GM12878 (cell line): ENCODE results near the gene BLOC1S4.

Experiments used
- CTCF ChIP-seq, 3 experiments: IDR thresholded peaks in 2 of 3; conservative IDR thresholded peaks in 1 of 3; 2 replicates each; pipeline ENCODE4 v1.5.1; 2011; ENCODE audit warnings: low read depth in 3 of 3, low read length in 3 of 3, mild to moderate bottlenecking in 3 of 3, control low read depth in 2 of 3, moderate library complexity in 2 of 3, inconsistent platforms in 1 of 3, mixed read lengths in 1 of 3; ENCODE audit not compliant: control insufficient read depth in 2 of 3, insufficient read depth in 1 of 3; ENCODE audit errors: extremely low read depth in 1 of 3
- EP300 ChIP-seq, 2 experiments: fragments of 150-350 bp in 1 of 2; IDR thresholded peaks; 2 replicates each; pipeline ENCODE4 v1.6.1; 2011 to 2012; ENCODE audit warnings: low read depth in 2 of 2, low read length in 2 of 2, borderline replicate concordance in 1 of 2, improper control_type of control experiment in 1 of 2, inconsistent platforms in 1 of 2; ENCODE audit not compliant: control insufficient read depth in 1 of 2
- LARP7 ChIP-seq: fragments of 450-650 bp; IDR thresholded peaks from 2 replicates; pipeline ENCODE4 v1.6.1; 2017; ENCODE audit warnings: mild to moderate bottlenecking
- MEF2A ChIP-seq: IDR thresholded peaks from 2 replicates; pipeline ENCODE4 v1.6.1; 2011; ENCODE audit warnings: low read depth, mild to moderate bottlenecking, low read length, moderate library complexity; ENCODE audit not compliant: insufficient read depth
- PAX5 ChIP-seq: IDR thresholded peaks from 2 replicates; pipeline ENCODE4 v1.6.1; 2011; ENCODE audit warnings: low read depth, low read length, borderline replicate concordance
- POLR2A ChIP-seq: IDR thresholded peaks from 2 replicates; pipeline ENCODE4 v1.6.1; 2011; ENCODE audit warnings: low read depth, mild to moderate bottlenecking, low read length
- POLR2AphosphoS5 ChIP-seq: IDR thresholded peaks from 2 replicates; pipeline ENCODE4 v1.6.1; 2011; ENCODE audit warnings: mild to moderate bottlenecking, low read length, inconsistent platforms
- SIN3A ChIP-seq: IDR thresholded peaks from 2 replicates; pipeline ENCODE4 v1.6.1; 2012; ENCODE audit warnings: low read depth, low read length, improper control_type of control experiment
- ZBED1 ChIP-seq: IDR thresholded peaks from 2 replicates; pipeline ENCODE4 v1.6.1; 2016; ENCODE audit warnings: borderline replicate concordance
- TF ChIP-seq, protein P1 (sequence below): IDR thresholded peaks from 2 replicates; pipeline ENCODE4 v1.6.1; 2012; ENCODE audit warnings: low read depth, low read length, improper control_type of control experiment
- TF ChIP-seq, protein P2 (sequence below): IDR thresholded peaks from 2 replicates; pipeline ENCODE4 v1.6.1; 2011; ENCODE audit warnings: low read depth, low read length, improper control_type of control experiment, borderline replicate concordance

DNA sequence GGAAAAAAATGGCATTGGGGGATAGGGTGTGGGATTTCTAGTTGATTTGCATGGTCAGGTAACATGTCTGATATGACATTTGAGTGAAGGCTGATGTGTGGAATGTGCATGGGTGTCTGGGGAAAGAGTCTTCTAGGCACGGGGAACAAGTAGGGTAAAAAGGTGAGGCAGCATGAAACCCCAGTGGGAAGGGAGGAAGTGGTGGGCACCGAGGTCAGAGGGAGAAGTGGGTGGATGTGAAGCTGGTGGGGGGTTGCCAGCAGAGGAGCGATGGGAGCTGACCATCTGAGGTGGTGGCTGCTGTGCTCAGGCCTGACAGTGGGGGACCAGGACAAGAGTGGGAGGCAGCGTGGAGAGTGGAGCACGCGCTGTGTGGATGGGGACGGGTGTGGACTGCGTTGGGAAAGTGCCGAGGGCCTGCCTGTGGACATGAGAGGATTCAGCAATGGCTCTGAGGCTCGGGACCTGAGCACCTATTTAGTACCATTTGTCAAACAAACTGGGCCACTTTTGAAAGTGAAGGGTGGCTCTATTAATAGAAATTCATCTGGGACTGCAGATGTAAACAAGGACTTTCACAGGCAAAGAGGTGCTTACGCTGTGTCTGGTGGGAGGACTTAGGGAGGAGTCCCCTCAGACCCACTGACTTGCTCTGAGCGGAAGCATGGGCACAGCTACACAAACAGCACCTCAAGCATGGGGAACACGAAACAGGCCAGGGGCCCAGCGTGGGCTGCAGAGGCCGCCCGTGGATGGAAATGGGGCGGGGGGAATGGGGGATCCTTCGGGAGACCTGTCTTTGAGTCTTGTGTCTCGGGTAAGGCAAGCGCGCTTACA is 39.0 kb upstream of the BLOC1S4 start:
- TF ChIP-seq CTCF (IDR thresholded peaks at IDR 0.05 in 2 of 3, conservative IDR thresholded peaks at IDR 0.05 in 1 of 3; ENCODE audit: control insufficient read depth in 2 of 3, extremely low read depth in 1 of 3, insufficient read depth in 1 of 3, low read depth in 3 of 3, low read length in 3 of 3) (no peak), PAX5 (no peak), POLR2AphosphoS5 (peak; percentile 30; the same call in 1 of the 2 replicates), LARP7 (no peak), ZBED1 (no peak), EP300 (IDR thresholded peaks at IDR 0.05; ENCODE audit: borderline replicate concordance in 1 of 2, control insufficient read depth in 1 of 2, low read depth in 2 of 2, low read length in 2 of 2) (no peak), POLR2A (peak; percentile 50), MEF2A (no peak), SIN3A (no peak)
- TF ChIP-seq, protein P1, sequence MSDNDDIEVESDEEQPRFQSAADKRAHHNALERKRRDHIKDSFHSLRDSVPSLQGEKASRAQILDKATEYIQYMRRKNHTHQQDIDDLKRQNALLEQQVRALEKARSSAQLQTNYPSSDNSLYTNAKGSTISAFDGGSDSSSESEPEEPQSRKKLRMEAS = no peak
- TF ChIP-seq, protein P2, sequence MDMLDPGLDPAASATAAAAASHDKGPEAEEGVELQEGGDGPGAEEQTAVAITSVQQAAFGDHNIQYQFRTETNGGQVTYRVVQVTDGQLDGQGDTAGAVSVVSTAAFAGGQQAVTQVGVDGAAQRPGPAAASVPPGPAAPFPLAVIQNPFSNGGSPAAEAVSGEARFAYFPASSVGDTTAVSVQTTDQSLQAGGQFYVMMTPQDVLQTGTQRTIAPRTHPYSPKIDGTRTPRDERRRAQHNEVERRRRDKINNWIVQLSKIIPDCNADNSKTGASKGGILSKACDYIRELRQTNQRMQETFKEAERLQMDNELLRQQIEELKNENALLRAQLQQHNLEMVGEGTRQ = no peak
